Stimulated activated CD4-positive, alpha-beta T cell treated with anti-CD3 and anti-CD28 coated beads, Interleukin-12 subunit alpha, Interleukin-12 subunit beta, amount 100 ng/mL, for 24 hours (primary cell): ENCODE data around the gene SYNPO2L.
"Not testable (repeated sequence)": the region's sequence is repeated elsewhere in the genome, so short reads cannot be mapped to it uniquely, and the experiment has no call there.

Experiments
- DNase-seq, 2 experiments: peaks; one replicate each; pipeline ENCODE4 v3.0.0-alpha.2; 2020; ENCODE audit warnings: low read depth in 2 of 2

Gene SYNPO2L, protein sequence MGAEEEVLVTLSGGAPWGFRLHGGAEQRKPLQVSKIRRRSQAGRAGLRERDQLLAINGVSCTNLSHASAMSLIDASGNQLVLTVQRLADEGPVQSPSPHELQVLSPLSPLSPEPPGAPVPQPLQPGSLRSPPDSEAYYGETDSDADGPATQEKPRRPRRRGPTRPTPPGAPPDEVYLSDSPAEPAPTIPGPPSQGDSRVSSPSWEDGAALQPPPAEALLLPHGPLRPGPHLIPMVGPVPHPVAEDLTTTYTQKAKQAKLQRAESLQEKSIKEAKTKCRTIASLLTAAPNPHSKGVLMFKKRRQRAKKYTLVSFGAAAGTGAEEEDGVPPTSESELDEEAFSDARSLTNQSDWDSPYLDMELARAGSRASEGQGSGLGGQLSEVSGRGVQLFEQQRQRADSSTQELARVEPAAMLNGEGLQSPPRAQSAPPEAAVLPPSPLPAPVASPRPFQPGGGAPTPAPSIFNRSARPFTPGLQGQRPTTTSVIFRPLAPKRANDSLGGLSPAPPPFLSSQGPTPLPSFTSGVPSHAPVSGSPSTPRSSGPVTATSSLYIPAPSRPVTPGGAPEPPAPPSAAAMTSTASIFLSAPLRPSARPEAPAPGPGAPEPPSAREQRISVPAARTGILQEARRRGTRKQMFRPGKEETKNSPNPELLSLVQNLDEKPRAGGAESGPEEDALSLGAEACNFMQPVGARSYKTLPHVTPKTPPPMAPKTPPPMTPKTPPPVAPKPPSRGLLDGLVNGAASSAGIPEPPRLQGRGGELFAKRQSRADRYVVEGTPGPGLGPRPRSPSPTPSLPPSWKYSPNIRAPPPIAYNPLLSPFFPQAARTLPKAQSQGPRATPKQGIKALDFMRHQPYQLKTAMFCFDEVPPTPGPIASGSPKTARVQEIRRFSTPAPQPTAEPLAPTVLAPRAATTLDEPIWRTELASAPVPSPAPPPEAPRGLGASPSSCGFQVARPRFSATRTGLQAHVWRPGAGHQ

DNA sequence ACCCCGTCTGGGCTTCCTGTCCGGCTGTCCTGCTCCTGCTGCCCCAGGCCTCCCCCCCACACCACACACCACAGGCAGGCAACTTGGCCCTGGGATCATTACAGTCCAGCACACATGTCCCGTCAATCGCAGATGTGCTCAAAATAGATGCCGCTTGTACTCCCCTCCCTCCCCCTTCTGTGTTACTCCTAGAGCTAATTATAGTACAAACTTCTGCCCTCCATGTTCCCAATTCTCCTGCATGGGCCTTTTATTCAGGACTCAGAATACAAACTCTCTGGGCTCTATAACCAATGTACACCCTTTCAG lies at the start of gene SYNPO2L:
TSS of gene SYNPO2L (minus strand) at position 40 of the 309 bp plus-strand sequence. CDS start 107 bp downstream, outside the sequence.
- no peak for DNase-seq

GRCh38 chr10:73703924-73704323 lies 48.1 kb upstream of the SYNPO2L start:
- not testable (repeated sequence) for DNase-seq

- DNase-seq, result not testable (repeated sequence)
Observed at GRCh38 chr10:73698819-73699218, 43.0 kb upstream of the SYNPO2L start.

- DNase-seq, result not testable (repeated sequence)
Observed at GRCh38 chr10:73697675-73698159, 41.9 kb upstream of the SYNPO2L start, which contains the start of gene AGAP5. AGAP5 (minus strand) TSS chr10:73698109; CDS start chr10:73697755, 354 bp downstream.

- DNase-seq, result not testable (repeated sequence)
Observed at GRCh38 chr10:73695302-73695701, 39.5 kb upstream of the SYNPO2L start.

DNA sequence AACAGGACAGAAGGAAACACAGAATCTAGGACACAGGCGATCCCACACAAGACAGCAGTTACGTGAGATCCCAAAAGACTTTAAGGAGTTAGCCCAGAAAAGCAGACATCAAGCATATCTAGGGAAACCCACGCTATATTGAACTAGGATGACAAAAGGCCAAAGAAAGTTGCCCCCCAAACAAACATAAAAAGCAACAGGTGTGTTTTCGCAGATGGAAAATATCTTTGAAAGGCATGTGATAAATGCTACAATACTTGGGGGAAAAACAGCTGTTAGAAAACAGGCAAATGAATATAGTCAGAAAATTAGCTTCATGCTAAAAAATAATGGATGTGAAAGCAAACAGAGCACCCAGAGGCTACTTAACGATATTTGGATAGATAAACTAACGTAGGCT lies 34.9 kb upstream of the SYNPO2L start:
- not testable (repeated sequence) for DNase-seq

GRCh38 chr10:73689596-73689995 lies 33.8 kb upstream of the SYNPO2L start:
- DNase-seq, result not testable (repeated sequence)

DNA sequence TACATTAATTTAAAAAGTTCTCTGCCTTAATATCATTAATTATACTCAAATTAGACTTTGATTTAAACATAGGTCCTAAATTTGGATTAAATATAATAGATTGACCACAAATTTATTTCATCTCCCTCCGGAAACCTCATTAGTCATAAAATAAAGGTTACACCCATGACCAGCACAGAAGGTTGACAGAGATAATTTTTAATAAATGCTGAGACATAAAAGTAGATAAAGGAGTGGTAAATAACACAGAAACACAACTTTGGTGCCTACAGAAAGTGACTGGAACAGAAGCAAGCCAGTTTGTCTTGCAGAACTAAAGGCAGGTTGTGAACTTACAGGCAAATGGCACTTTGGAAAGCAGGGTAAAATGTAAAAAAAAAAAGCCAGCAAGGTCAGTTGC lies 31.8 kb upstream of the SYNPO2L start:
- DNase-seq, result not testable (repeated sequence)

GRCh38 chr10:73674546-73674945 lies 18.7 kb upstream of the SYNPO2L start:
- not testable (repeated sequence) for DNase-seq

- not testable (repeated sequence) for DNase-seq
Observed at GRCh38 chr10:73668378-73668777, 12.5 kb upstream of the SYNPO2L start.

DNA sequence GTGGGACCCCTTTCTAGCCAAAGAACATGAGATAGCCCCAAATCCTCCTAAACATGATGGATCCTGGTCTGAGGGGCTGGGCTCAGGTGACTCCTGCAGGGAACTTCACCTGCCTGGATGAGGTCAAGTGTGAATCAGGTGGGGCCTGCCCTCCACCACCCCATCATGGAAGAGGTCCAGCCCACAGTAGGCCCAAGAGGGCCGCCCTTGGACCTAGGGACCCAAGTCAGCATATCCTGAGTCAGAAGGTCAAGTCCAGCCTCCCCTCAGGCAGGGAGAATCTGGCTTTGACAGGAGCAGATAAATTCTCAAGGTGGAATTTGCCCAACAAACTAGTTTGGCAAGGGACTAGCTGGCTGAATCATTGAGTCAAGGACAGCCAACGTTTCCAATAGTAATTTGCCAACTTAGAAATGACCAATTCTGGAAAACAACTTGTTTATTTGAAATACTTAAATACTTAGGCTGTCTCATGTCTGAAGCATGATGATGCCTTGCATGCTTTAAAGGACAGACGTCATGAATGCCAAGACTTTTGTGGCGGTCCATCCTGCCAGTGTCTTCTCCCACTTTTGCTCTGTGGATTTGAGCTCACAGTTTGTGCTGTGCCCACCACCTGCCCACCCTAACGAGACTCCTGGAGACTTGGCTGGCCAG lies 10.5 kb upstream of the SYNPO2L start:
- not testable (repeated sequence) for DNase-seq

DNA sequence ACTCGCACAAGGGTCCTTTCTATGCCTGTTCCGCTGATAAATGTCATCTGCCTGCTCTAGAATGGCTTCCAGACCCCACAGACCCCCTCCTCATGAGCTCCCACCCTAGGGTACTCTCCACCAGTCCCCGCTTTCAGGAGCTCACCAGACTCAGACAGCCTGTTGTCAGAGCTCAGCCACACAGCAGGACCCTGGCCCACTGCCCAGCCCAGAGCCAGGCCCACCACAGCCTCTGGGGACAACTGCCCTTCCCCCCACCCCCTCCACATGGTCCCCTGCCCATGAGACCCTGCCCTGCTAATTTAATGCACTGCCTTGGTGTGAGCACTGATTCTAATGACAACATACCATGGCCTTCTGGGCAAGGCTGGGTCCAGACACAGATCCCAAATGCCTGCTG lies 9.8 kb upstream of the SYNPO2L start:
- DNase-seq, result not testable (repeated sequence)

DNA sequence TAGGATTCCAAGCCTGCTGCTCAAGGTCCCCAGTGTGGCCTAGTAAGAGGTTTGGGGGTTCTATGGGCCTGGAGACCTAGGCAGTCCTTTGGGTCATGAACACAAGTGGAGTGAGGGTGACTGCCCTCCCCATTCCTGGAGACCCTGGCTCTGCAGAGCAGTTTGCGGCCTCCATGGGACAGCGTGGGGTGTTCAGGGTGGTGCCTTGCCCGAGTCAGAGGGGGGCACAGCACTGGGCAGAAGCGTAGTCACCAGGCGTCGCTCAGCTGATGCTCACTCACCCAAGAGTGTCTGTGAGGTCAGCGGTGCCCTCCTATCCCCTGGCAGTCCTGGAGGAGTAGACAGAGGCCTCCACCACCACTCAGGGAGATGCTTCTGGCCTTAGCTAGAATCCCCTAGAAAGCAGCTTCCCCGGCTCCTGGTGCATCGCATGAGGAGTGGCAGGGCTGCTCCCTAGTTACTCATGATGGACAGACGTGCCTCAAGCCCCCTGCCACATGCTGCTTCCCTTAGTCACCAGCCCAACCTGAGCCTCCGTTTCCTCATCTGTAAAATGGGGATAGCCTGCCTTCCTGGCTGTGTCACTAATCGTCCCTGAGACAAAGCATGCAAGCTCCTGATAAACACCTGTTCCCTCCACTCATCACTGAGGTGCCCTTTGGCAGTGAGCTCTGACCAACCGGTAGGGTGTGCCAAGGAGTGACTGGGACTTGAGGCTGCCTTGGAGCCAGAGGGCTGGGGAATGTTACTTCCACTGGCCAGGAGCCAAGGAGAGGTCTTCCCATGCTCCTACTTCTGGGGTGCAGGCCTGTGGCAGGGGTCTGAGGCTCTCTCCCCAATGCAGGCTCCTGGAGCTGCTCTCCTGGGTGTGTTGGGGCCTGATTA lies 8.6 kb upstream of the SYNPO2L start:
- not testable (repeated sequence) for DNase-seq

DNA sequence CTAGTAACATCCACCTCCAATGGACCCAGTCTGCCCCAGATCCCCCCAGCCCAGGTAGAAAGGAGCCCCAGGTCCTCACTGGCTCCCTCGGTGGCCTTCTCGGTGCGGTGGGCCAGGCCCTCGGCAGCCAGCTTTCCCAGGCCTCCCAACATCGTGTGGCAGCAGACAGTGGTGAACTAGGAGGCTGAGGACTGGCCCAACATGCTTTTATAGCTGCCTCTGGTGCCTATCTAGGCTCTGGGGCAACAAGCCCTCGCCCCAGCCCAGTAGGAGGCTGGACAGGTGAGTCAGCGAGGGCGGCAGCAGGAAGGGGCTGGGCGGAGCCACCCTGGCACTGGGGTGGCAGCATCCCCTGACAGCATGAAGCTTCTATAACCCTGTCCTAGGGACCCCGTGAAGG lies 7.8 kb upstream of the SYNPO2L start:
- not testable (repeated sequence) for DNase-seq

- DNase-seq, result not testable (repeated sequence)
Observed at GRCh38 chr10:73662705-73663104, 6.9 kb upstream of the SYNPO2L start.

GRCh38 chr10:73655257-73655989 lies 406 bp downstream of the SYNPO2L start:
- DNase-seq, result no peak

GRCh38 chr10:73653701-73654100 lies 2.1 kb downstream of the SYNPO2L start:
- DNase-seq, result no peak

DNA sequence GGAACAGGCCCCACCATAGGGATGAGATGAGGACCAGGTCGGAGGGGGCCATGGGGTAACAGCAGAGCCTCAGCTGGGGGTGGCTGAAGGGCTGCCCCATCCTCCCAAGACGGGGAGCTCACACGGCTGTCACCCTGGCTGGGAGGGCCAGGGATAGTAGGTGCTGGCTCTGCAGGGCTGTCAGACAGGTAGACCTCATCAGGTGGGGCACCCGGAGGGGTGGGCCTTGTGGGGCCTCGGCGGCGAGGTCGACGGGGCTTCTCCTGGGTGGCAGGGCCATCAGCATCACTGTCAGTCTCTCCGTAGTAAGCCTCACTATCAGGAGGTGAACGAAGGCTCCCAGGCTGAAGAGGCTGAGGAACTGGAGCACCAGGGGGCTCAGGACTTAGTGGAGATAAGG lies 2.6 kb downstream of the SYNPO2L start:
- no peak for DNase-seq

DNA sequence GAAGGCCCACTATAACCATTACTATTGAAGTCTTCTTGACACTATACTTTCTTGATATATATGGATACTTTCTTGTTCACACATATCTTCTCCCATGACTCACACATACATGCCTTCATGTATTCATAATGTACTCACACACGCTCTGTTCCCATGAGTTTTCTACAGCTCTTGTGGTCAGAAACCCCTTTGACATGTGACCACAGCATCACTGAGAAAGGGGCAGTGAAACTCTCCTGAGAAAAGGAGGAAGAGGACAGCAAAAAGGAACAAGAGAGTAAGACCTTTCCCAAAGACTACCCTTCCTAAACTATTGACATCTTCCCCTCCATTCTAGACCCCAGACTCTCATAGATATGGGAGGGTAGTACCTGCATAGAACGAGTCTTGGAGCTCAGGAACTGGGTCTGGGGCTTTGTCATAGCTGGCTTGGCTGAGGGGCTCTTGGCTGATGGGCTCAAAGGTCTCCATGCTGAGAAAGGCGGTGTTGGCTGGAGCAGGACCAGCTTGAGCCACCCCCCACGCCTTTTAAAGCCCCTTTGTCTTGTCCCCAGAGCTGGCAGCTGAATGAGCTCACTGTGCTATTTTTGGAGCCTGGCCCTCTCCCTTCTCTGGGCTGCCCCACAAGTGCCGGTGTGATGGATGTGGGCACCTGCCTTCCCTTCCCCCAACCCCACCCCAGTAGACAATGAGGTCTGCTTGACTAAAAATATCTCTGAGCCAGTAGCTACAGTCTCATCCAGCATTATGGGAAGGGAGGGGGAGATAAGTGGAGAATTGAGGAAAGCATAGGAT lies 5.1 kb downstream of the SYNPO2L start:
- DNase-seq, result no peak
